ENCODE data around the gene HOPX. TPM values are rescaled to one million over a fixed set of nuclear protein-coding genes. Genes with fewer than 3 reads are reported as not detected.
"Not testable (repeated sequence)": the region's sequence is repeated elsewhere in the genome, so short reads cannot be mapped to it uniquely, and the experiment has no call there.

Gene HOPX
- total and polyA plus RNA-seq, 5 experiments from 2014 or later = 5.0 to 183 (median 6.9) TPM

- POLR2A ChIA-PET = no interaction called here
- Mint-ChIP-seq H3K27me3 (no peaks in the 10 kb centered on the region), H3K36me3 (no peaks in the 10 kb centered on the region), H3K4me3 (no peak overlapping the region), H3K4me1 (peaks cover 8 to 9% (median 8%) of the 10 kb centered on the region in 4 donors), H3K27ac (no peak overlapping the region), H3K9me3 (no peaks in the 10 kb centered on the region)
- ATAC-seq (no peak), DNase-seq (no peak)
Measured at GRCh38 chr4:56701644-56702043, 20.5 kb upstream of the HOPX start.

GRCh38 chr4:56701161-56701480 lies 20.0 kb upstream of the HOPX start:
- DNase-seq (no peak), ATAC-seq (no peak)
- H3K27ac Mint-ChIP-seq = no peak overlapping the region
- H3K36me3 Mint-ChIP-seq = no peaks in the 10 kb centered on the region
- H3K4me3 Mint-ChIP-seq = no peak overlapping the region
- POLR2A ChIA-PET = no interaction called here
- H3K27me3 Mint-ChIP-seq = no peaks in the 10 kb centered on the region
- no peaks in the 10 kb centered on the region for H3K9me3 Mint-ChIP-seq
- H3K4me1 Mint-ChIP-seq = peaks cover 8 to 9% (median 8%) of the 10 kb centered on the region in 4 donors

- H3K9me3 Mint-ChIP-seq = no peaks in the 10 kb centered on the region
- no peak for ATAC-seq
- POLR2A ChIA-PET = no interaction called here
- H3K4me3 Mint-ChIP-seq = no peak overlapping the region
- H3K36me3 Mint-ChIP-seq = no peaks in the 10 kb centered on the region
- no peaks in the 10 kb centered on the region for H3K27me3 Mint-ChIP-seq
- DNase-seq = no peak
- no peak overlapping the region for H3K27ac Mint-ChIP-seq
- H3K4me1 Mint-ChIP-seq = peaks cover 8 to 12% (median 9%) of the 10 kb centered on the region in 4 donors
Measured at GRCh38 chr4:56699537-56700105, 18.5 kb upstream of the HOPX start.

- Mint-ChIP-seq H3K36me3 (no peaks in the 10 kb centered on the region), H3K27ac (peak overlapping the region in 1 of 10 donors; percentile 13), H3K4me1 (peaks cover 8 to 12% (median 9%) of the 10 kb centered on the region in 4 donors), H3K9me3 (no peaks in the 10 kb centered on the region), H3K27me3 (no peaks in the 10 kb centered on the region), H3K4me3 (no peak overlapping the region)
- ATAC-seq = no peak
- no peak for DNase-seq
- POLR2A ChIA-PET = interaction anchor here (1.0 kb wide), 1 partner anchor 17 kb away, joined by 3 read pairs; the partner anchor contains the start of gene HOPX
Measured at GRCh38 chr4:56698329-56698728, 17.2 kb upstream of the HOPX start.

- DNase-seq = no peak
- Mint-ChIP-seq H3K36me3 (no peaks in the 10 kb centered on the region), H3K4me3 (no peak overlapping the region), H3K27ac (no peak overlapping the region), H3K27me3 (no peaks in the 10 kb centered on the region), H3K4me1 (peaks cover 8 to 12% (median 9%) of the 10 kb centered on the region in 4 donors), H3K9me3 (no peaks in the 10 kb centered on the region)
- ATAC-seq = no peak
- POLR2A ChIA-PET = interaction anchor here (0.6 kb wide), 1 partner anchor 274 kb away, joined by 4 read pairs; no protein-coding TSS in a partner anchor
Measured at GRCh38 chr4:56696056-56696455, 15.0 kb upstream of the HOPX start.

- ATAC-seq, DNase-seq, POLR2A ChIA-PET, H3K9me3 Mint-ChIP-seq, H3K4me3 Mint-ChIP-seq, H3K27me3 Mint-ChIP-seq, H3K27ac Mint-ChIP-seq, H3K36me3 Mint-ChIP-seq: not testable (repeated sequence)
- peaks cover 6 to 12% (median 8%) of the 10 kb centered on the region in 4 donors for H3K4me1 Mint-ChIP-seq
Measured at GRCh38 chr4:56693476-56693875, 12.4 kb upstream of the HOPX start.

- peaks cover 0 to 4% (median 0%) of the 10 kb centered on the region in 5 donors for H3K27me3 Mint-ChIP-seq
- H3K9me3 Mint-ChIP-seq = no peaks in the 10 kb centered on the region
- H3K36me3 Mint-ChIP-seq = no peaks in the 10 kb centered on the region
- no peak for ATAC-seq
- no peak overlapping the region for H3K27ac Mint-ChIP-seq
- POLR2A ChIA-PET = no interaction called here
- peaks cover 6 to 12% (median 8%) of the 10 kb centered on the region in 4 donors for H3K4me1 Mint-ChIP-seq
- no peak for DNase-seq
- H3K4me3 Mint-ChIP-seq = no peak overlapping the region
Measured at GRCh38 chr4:56692576-56692975, 11.5 kb upstream of the HOPX start.

GRCh38 chr4:56691425-56691824 lies 10.3 kb upstream of the HOPX start:
- Mint-ChIP-seq H3K4me3 (no peak overlapping the region), H3K36me3 (no peaks in the 10 kb centered on the region), H3K9me3 (no peaks in the 10 kb centered on the region), H3K27ac (no peak overlapping the region), H3K4me1 (peaks cover 0 to 12% (median under 1%) of the 10 kb centered on the region in 4 donors), H3K27me3 (peaks cover 0 to 10% (median 2%) of the 10 kb centered on the region in 5 donors)
- POLR2A ChIA-PET = no interaction called here
- ATAC-seq = no peak
- no peak for DNase-seq

- POLR2A ChIA-PET = no interaction called here
- no peaks in the 10 kb centered on the region for H3K36me3 Mint-ChIP-seq
- peaks cover 0 to 11% (median under 1%) of the 10 kb centered on the region in 4 donors for H3K4me1 Mint-ChIP-seq
- H3K9me3 Mint-ChIP-seq = no peaks in the 10 kb centered on the region
- H3K4me3 Mint-ChIP-seq = no peak overlapping the region
- peaks cover 0 to 11% (median 2%) of the 10 kb centered on the region in 5 donors for H3K27me3 Mint-ChIP-seq
- peak overlapping the region in 1 of 10 donors; percentile 44 for H3K27ac Mint-ChIP-seq
- ATAC-seq (no peak), DNase-seq (no peak)
Measured at GRCh38 chr4:56690393-56690792, 9.3 kb upstream of the HOPX start.

- H3K4me1 Mint-ChIP-seq = peaks cover 0 to 11% (median under 1%) of the 10 kb centered on the region in 4 donors
- H3K27me3 Mint-ChIP-seq = peaks cover 0 to 18% (median 4%) of the 10 kb centered on the region in 5 donors
- H3K36me3 Mint-ChIP-seq = no peaks in the 10 kb centered on the region
- no peak overlapping the region for H3K4me3 Mint-ChIP-seq
- ATAC-seq = no peak
- POLR2A ChIA-PET = no interaction called here
- H3K9me3 Mint-ChIP-seq = no peaks in the 10 kb centered on the region
- no peak for DNase-seq
- H3K27ac Mint-ChIP-seq = peak overlapping the region in 1 of 10 donors; percentile 13
Measured at GRCh38 chr4:56689201-56689969, 8.3 kb upstream of the HOPX start.

GRCh38 chr4:56688094-56688647 lies 7.1 kb upstream of the HOPX start:
- no peak for ATAC-seq
- no peak overlapping the region for H3K4me3 Mint-ChIP-seq
- no peaks in the 10 kb centered on the region for H3K36me3 Mint-ChIP-seq
- POLR2A ChIA-PET = no interaction called here
- H3K9me3 Mint-ChIP-seq = no peaks in the 10 kb centered on the region
- peaks cover 0 to 11% (median under 1%) of the 10 kb centered on the region in 4 donors for H3K4me1 Mint-ChIP-seq
- no peak for DNase-seq
- peaks cover 0 to 31% (median 10%) of the 10 kb centered on the region in 5 donors for H3K27me3 Mint-ChIP-seq
- peak overlapping the region in 3 of 10 donors; percentile 40 to 65 (median 51) for H3K27ac Mint-ChIP-seq

- Mint-ChIP-seq H3K27ac (peak overlapping the region in 2 of 10 donors; percentile 7 to 53), H3K36me3 (no peaks in the 10 kb centered on the region), H3K27me3 (peaks cover 3 to 33% (median 15%) of the 10 kb centered on the region in 5 donors), H3K4me1 (peaks cover 3 to 14% (median 4%) of the 10 kb centered on the region in 4 donors), H3K9me3 (no peaks in the 10 kb centered on the region), H3K4me3 (no peak overlapping the region)
- DNase-seq (no peak), ATAC-seq (no peak)
- POLR2A ChIA-PET = no interaction called here
Measured at GRCh38 chr4:56686537-56687231, 5.6 kb upstream of the HOPX start.

Measured in naive thymus-derived CD8-positive, alpha-beta T cell (primary cell).